Measurements from ENCODE around the gene TRNAU1AP. TPM values are rescaled to one million over a fixed set of nuclear protein-coding genes. Genes with fewer than 3 reads are reported as not detected.
"Not testable (repeated sequence)": the region's sequence is repeated elsewhere in the genome, so short reads cannot be mapped to it uniquely, and the experiment has no call there.

Gene TRNAU1AP
- polyA plus RNA-seq, 1 experiment: 29.4 TPM

GRCh38 chr1:28565040-28565439, 12.2 kb downstream of the TRNAU1AP start:
- no peak for DNase-seq (ENCODE audit: low read depth, low spot score)
- ChIA-PET CTCF (no interaction called here), POLR2A (interaction anchor here (1.5 kb wide), 1 partner anchor 17 kb away, joined by 5 read pairs; no protein-coding TSS in a partner anchor)
- Histone ChIP-seq H3K27ac (ENCODE audit: low read depth, low read length) (no peak overlapping the region), H3K27me3 (ENCODE audit: control insufficient read depth, insufficient read depth, low read length) (no peaks in the 10 kb centered on the region), H3K4me3 (ENCODE audit: low read depth, low read length) (no peak overlapping the region), H3K9me3 (ENCODE audit: control insufficient read depth, insufficient read depth, low read length) (no peaks in the 10 kb centered on the region)
- TF ChIP-seq CTCF (IDR thresholded peaks at IDR 0.05; ENCODE audit: low read depth, low read length): no peak

DNA sequence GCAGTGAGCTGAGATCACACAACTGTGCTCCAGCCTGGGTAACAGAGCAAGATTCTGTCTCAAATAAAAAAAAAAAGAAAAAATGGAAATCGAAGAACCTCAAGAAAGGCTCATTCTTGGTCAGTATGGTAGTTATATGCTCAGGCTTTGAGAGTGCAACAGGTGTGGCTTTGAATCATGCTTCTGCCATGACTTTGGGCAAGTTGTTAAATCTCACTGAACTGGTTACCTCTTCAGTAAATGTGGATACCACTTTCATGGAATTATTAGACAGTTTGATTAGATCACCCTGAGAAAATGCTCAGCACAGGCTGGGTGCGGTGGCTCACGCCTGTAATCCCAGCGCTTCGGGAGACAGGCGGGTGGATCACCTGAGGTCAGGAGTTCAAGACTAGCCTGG, 12.8 kb downstream of the TRNAU1AP start:
- no peak for TF ChIP-seq CTCF (IDR thresholded peaks at IDR 0.05; ENCODE audit: low read depth, low read length)
- no peaks in the 10 kb centered on the region for H3K9me3 ChIP-seq (ENCODE audit: control insufficient read depth, insufficient read depth, low read length)
- no peak overlapping the region for H3K27ac ChIP-seq (ENCODE audit: low read depth, low read length)
- ChIA-PET POLR2A (interaction anchor here (1.5 kb wide), 1 partner anchor 16 kb away, joined by 5 read pairs; no protein-coding TSS in a partner anchor), CTCF (no interaction called here)
- H3K4me3 ChIP-seq (ENCODE audit: low read depth, low read length): no peak overlapping the region
- no peak for DNase-seq (ENCODE audit: low read depth, low spot score)
- no peaks in the 10 kb centered on the region for H3K27me3 ChIP-seq (ENCODE audit: control insufficient read depth, insufficient read depth, low read length)

DNA sequence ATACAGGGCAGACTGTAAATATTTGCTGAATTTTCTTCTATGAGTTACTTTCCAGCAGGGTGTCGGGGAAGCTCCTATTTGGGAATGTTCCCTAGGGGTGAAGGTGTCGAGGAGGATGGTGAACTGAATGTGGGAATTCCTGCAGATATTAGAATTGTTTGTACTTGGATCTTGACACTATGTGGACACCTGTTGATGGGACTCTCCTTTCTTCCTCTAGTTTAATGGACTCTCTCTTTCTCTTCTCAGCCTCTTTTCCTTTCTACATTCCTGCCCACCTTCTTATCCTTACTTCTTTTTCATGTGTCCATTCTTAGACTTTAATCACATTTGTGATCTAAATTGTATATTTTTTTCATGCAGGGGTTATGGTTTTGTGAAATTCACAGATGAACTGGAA, 14.0 kb downstream of the TRNAU1AP start:
- Histone ChIP-seq H3K4me3 (ENCODE audit: low read depth, low read length) (no peak overlapping the region), H3K27ac (ENCODE audit: low read depth, low read length) (no peak overlapping the region), H3K27me3 (ENCODE audit: control insufficient read depth, insufficient read depth, low read length) (no peaks in the 10 kb centered on the region), H3K9me3 (ENCODE audit: control insufficient read depth, insufficient read depth, low read length) (no peaks in the 10 kb centered on the region)
- no peak for DNase-seq (ENCODE audit: low read depth, low spot score)
- ChIA-PET CTCF (no interaction called here), POLR2A (interaction anchor here (0.7 kb wide), 1 partner anchor 10 kb away, joined by 4 read pairs; no protein-coding TSS in a partner anchor)
- TF ChIP-seq CTCF (IDR thresholded peaks at IDR 0.05; ENCODE audit: low read depth, low read length): no peak

DNA sequence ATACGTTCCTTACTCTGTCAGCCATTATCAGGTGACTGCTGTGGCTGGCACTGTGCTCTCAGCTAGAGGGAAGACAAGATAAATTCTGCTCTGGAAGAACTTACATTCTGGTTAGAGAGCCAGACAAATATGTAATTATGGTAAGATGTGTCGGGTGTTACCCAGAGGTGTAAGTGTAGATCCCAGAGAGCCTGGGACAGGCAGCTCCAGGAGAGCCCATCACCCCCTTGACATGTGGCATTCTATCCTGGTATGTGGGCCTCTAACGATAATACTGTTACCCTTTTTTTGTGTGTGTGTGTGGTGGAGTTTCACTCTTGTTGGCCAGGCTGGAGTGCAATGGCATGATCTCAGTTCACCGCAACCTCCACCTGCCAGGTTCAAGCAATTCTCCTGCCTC, 19.0 kb downstream of the TRNAU1AP start:
- no peak overlapping the region for H3K27ac ChIP-seq (ENCODE audit: low read depth, low read length)
- no peak for TF ChIP-seq CTCF (IDR thresholded peaks at IDR 0.05; ENCODE audit: low read depth, low read length)
- ChIA-PET CTCF (no interaction called here), POLR2A (interaction anchor here (5.9 kb wide), 1 partner anchor 9 kb away, joined by 38 read pairs; no protein-coding TSS in a partner anchor)
- no peak for DNase-seq (ENCODE audit: low read depth, low spot score)
- no peaks in the 10 kb centered on the region for H3K9me3 ChIP-seq (ENCODE audit: control insufficient read depth, insufficient read depth, low read length)
- no peaks in the 10 kb centered on the region for H3K27me3 ChIP-seq (ENCODE audit: control insufficient read depth, insufficient read depth, low read length)
- no peak overlapping the region for H3K4me3 ChIP-seq (ENCODE audit: low read depth, low read length)

DNA sequence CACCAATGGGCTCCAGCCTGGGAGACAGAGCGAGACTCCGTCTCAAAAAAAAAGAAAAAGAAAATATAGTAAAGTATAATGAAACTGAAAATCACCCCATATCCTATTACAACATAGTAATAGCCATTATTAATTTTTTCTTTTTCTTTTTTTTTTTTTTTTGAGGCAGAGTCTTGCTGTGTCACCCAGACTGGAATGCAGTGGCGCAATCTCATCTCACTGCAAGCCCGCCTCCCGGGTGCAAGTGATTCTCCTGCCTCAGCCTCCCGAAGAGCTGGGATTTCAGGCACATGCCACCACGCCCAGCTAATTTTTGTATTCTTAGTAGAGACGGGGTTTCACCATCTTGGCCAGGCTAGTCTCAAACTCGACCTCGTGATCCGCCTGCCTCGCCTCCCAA, 20.0 kb downstream of the TRNAU1AP start:
- POLR2A ChIA-PET: interaction anchor here (0.7 to 5.9 kb wide), 2 partner anchors 8 to 284 kb away, joined by 6 to 38 read pairs; no protein-coding TSS in a partner anchor
- H3K27ac ChIP-seq (ENCODE audit: low read depth, low read length): not testable (repeated sequence)

More for the DNA sequence above, 20.0 kb downstream of the TRNAU1AP start:
- H3K9me3 ChIP-seq (ENCODE audit: control insufficient read depth, insufficient read depth, low read length); H3K4me3 ChIP-seq (ENCODE audit: low read depth, low read length); H3K27me3 ChIP-seq (ENCODE audit: control insufficient read depth, insufficient read depth, low read length); DNase-seq (ENCODE audit: low read depth, low spot score): not testable (repeated sequence)
- CTCF ChIA-PET: interaction anchor here (1.3 kb wide), 1 partner anchor 324 kb away, joined by 4 read pairs; no protein-coding TSS in a partner anchor
